HG02588 (cell line): ENCODE results near the gene RSAD1.
"Not testable (repeated sequence)": the region's sequence is repeated elsewhere in the genome, so short reads cannot be mapped to it uniquely, and the experiment has no call there.

Experiments
- ATAC-seq: cut with Tn5 transposase; IDR thresholded peaks from one replicate; pipeline ENCODE4 v1.9.1; 2021; ENCODE audit warnings: mild to moderate bottlenecking, moderate library complexity; ENCODE audit not compliant: unreplicated experiment

RSAD1 gene

GRCh38 chr17:50471009-50471905, 7.4 kb upstream of the RSAD1 start:
- no peak for ATAC-seq

DNA sequence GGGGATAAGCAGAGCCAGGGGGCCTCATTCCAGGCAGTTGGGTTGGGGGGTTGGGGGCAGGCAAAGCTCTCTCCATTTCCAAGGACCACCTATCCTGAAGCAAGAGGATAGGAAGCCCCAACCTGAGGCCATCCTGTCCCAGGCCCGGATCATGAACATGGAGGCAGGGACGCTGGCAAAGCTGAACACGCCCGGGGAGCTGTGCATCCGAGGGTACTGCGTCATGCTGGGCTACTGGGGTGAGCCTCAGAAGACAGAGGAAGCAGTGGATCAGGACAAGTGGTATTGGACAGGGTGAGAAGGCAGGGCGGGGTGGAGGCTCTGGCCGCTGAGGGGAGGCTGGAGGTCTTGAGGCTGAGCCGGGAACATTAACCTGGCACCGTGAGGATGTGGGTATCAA, 6.4 kb upstream of the RSAD1 start:
- ATAC-seq: no peak

DNA sequence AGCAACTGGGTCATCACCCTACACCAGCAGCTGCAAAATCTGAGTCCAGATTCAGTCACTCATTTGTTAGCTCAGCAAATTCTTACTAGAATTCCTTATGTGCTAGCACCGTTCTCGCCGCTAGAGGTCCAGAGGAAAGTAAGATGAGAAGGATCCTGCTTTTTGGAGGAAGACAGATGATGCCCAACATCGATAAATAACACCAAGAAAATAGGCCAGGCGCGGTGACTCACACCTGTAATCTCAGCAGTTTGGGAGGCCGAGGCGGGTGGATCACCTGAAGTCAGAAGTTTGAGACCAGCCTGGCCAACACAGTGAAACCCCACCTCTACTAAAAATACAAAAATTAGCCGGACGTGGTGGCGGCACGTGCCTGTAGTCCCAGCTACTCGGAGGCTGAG, 5.9 kb upstream of the RSAD1 start:
- ATAC-seq: not testable (repeated sequence)

DNA sequence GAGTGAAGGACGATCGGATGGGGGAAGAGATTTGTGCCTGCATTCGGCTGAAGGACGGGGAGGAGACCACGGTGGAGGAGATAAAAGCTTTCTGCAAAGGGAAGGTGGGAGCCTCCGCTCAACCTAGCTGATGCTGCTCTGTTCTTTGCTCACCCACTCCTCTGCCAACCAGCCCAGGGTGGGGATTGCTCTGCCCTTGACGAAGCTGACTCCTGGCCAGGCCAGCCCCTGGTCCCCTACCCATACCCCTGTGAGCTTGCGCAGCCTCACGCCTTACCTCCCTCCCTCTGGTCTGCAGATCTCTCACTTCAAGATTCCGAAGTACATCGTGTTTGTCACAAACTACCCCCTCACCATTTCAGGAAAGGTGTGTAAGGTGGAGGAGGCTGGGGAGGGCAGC, 4.8 kb upstream of the RSAD1 start:
- ATAC-seq: no peak

DNA sequence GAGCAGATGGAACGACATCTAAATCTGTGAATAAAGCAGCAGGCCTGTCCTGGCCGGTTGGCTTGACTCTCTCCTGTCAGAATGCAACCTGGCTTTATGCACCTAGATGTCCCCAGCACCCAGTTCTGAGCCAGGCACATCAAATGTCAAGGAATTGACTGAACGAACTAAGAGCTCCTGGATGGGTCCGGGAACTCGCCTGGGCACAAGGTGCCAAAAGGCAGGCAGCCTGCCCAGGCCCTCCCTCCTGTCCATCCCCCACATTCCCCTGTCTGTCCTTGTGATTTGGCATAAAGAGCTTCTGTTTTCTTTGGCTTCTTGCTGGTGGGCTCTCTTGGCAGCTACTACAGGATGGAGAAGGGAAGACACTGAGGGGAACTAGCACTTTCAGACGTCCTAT, 4.1 kb upstream of the RSAD1 start:
- ATAC-seq: no peak

DNA sequence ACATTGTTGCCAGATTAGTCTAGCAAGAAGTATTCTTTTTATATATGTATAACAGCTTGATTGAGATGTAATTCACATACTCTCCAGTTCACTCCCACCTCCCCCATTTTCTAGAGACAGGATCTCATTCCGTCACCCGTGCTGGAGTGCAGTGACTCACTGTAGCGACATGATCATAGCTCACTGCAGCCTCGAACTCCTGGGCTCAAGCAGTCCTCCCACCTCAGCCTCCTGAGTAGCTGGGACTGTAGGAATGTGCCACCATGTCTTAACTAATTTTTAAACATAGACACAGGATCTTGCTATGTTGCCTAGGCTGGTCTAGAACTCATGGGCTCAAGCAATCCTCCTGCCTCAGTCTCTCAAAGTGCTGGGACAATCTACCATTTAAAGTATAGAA, 3.3 kb upstream of the RSAD1 start:
- no peak for ATAC-seq

DNA sequence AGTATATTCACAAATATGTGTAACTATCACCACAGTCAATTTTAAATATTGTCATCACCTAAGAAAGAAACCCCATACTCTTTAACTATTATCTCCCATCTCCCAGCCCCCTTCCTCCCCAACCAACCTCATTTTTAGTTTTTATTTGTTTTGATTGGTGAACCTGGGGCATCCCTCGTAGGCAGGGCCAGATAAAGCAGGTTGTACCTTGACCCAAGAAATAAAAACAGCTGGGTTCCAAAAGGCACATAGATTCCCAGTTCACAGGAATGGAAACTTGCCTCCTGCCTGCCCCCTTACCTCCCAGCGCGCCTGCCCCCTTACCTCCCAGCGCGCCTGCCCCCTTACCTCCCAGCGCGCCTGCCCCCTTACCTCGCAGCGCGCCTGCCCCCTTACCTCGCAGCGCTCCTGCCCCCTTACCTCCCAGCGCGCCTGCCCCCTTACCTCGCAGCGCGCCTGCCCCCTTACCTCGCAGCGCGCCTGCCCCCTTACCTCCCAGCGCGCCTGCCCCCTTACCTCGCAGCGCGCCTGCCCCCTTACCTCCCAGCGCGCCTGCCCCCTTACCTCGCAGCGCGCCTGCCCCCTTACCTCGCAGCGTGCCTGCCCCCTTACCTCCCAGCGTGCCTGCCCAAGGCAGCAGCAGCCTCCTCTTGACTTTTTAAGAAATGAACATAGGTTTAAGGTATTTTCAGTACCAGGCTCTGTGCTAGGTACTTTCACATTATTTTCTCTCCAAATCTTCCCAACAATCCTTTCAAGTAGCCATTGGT, 2.7 kb upstream of the RSAD1 start:
- not testable (repeated sequence) for ATAC-seq

DNA sequence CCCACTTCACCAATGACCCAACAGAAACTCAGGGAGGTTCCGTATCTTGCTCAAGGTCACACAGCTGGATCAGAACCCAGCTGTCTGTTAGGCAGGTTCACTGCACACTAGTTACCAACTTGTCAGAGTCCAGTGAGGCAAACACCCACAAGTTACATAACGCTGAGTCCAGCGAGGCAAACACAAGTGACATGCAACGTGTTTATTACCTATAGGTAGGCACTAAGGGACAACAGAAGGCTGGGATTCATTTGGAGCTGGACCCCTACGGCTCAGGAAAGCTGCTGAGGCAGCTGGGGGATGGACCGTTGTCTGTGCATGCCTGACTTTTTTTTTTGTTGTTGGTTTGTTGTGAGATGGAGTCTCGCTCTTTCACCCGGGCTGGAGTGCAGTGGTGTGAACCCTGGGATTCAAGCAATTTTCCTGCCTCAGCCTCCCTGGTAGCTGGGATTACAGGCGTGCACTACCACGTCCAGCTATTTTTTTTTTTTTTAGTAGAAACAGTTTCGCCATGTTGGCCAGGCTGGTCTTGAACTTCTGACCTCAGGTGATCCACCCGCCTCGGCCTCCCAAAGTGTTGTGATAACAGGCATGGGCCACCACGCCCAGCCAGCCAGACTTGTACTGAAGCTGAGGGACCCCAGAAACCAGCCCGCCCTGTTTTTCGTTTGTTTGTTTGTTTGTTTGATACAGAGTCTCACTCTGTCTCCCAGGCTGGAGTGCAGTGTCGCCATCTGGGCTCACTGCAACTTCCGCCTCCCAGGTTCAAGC, 1.9 kb upstream of the RSAD1 start:
- no peak for ATAC-seq

DNA sequence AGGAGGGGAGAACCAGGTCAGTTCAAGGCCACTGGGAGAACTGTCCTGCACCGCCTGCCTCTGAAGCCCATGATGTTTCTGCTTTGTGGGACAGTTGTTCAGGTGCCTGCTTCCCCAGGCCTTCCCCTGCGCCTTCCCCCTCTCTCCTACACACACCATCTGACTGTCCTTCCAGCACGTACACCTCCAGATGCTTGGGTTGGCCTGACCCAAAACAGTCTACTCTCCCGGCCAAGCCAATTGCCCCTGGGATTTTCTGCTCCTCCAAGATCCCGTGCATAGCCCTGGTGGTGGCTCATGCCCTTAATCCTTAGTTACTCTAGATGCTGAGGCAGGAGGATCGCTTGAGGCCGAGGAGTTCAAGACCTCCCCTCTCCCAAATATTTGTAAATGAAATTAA, 684 bp upstream of the RSAD1 start:
- ATAC-seq: no peak

GRCh38 chr17:50479522-50480141, 972 bp downstream of the RSAD1 start:
- no peak for ATAC-seq

- no peak for ATAC-seq
Measured at GRCh38 chr17:50480142-50480764, 1.6 kb downstream of the RSAD1 start.

DNA sequence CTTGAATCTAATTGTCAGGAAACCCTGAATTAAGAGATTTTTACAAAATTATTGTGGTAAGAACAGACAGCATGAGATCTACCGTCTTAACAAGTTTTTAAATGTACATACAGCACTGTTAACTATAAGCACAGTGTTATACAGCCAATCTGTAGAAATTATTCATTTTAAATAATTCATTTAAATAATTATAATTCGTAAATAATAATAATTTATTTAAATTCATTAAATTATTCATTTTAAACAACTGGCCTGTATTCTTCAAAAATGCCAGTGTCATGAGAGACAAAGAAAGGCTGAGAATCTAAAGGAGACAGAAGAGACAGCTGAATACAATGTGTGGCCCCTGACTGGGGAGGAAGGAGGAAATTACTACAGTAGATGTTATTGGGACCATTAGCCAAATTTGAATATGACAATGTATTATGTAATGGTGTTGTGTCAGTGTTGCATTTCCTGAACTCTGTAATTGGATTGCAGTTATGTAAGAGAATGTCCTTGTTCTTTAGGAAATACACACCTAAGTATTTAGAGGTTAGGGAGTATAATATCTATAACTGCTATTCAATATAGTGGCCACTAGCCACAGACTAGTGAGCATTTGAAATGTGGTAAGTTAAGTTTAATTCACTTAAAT, 2.3 kb downstream of the RSAD1 start:
- no peak for ATAC-seq

- no peak for ATAC-seq
Measured at GRCh38 chr17:50481648-50482047, 3.0 kb downstream of the RSAD1 start.

DNA sequence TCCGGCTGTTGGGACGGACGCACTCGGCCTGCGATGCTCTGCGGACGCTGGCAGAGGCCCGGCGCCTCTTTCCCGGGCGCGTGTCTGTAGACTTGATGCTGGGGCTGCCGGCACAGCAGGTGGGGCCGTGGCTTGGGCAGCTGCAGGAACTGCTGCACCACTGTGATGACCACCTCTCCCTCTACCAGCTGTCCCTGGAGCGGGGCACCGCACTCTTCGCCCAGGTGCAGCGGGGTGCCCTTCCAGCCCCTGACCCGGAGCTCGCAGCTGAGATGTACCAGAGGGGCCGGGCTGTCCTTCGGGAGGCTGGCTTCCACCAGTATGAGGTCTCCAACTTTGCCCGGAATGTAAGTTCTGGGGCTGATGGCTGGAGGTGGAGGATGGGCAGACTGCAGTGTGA, 3.5 kb downstream of the RSAD1 start:
- no peak for ATAC-seq

- no peak for ATAC-seq
Measured at GRCh38 chr17:50482516-50482915, 3.9 kb downstream of the RSAD1 start.

- no peak for ATAC-seq
Measured at GRCh38 chr17:50483266-50483665, 4.6 kb downstream of the RSAD1 start.

GRCh38 chr17:50484386-50485155, 5.9 kb downstream of the RSAD1 start:
- ATAC-seq: no peak

DNA sequence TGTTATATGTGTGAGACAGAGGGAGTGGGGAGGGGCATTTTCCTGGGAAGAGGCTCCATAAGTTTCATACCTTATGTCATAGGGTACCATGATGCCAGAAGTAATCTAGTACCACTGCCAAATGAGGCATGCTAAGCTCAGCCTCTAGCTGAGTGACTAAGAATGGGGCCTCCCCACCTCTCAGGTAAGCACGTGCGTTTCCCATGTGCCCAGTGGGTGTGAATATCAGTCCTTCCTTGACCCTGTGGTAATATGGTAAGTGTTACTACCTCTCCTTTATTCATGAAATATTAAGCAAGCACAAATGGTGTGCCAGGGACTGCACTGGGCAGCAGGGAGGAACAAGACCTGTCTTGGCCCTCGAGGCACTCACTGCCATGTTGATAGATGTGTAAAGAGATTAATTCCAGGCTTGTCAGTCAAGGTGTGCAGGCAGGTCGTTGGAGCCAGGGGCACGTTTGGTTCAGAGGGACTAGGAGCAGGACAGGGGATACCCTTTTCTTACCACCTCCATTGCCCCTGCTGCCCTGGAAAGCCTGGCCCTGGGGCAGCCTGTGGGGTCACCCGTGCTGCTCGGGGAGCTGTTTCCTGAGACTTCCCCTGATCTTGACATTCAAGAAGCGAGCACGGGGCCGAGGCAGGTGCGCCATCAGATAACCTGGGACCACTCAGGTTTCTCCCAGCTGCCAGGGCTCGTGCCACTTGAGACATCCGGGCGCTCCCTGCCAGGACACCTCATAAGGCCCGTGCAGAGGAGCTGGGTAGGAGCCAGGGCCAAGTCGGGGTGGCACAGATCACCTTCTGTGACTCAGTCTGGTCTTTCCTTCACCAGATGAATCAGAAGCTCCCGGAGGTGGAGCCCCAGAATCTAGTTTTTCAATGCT, 8.8 kb downstream of the RSAD1 start:
- ATAC-seq: no peak
